Type B pancreatic cell (in vitro differentiated cells): ENCODE data around the gene COX5B. TPM values are rescaled to one million over a fixed set of nuclear protein-coding genes. Genes with fewer than 3 reads are reported as not detected.

Source experiments
- DNase-seq: peaks from one replicate; pipeline ENCODE4 v3.0.0; 2021; ENCODE audit warnings: mixed read lengths; ENCODE audit not compliant: unreplicated experiment; ENCODE audit errors: extremely low spot score
- H3K27ac Mint-ChIP-seq: 2 replicates; pipeline ENCODE4 v1.8.0; 2021; ENCODE audit warnings: mild to moderate bottlenecking, mixed read lengths
- H3K27me3 Mint-ChIP-seq: 2 replicates; pipeline ENCODE4 v1.8.0; 2021; ENCODE audit warnings: mixed read lengths
- H3K36me3 Mint-ChIP-seq: 2 replicates; pipeline ENCODE4 v1.8.0; 2021; ENCODE audit warnings: mixed read lengths
- H3K4me1 Mint-ChIP-seq: one replicate; pipeline ENCODE4 v1.8.0; 2021; ENCODE audit warnings: mixed read lengths; ENCODE audit not compliant: unreplicated experiment
- H3K4me3 Mint-ChIP-seq: 2 replicates; pipeline ENCODE4 v1.8.0; 2021; ENCODE audit warnings: mild to moderate bottlenecking, mixed read lengths
- H3K9me3 Mint-ChIP-seq: 2 replicates; pipeline ENCODE4 v1.8.0; 2021; ENCODE audit warnings: mixed read lengths
- total RNA-seq: library from RNA; stranded (reverse); gene quantifications from 2 replicates; pipeline ENCODE4 v1.2.1, GENCODE V29; 2021; ENCODE audit warnings: low replicate concordance
- TF ChIP-seq, protein P1 (sequence below): fragments of 200-600 bp; sonication (generic); conservative IDR thresholded peaks from 2 replicates; pipeline ENCODE4 v1.5.0; 2021; ENCODE audit warnings: antibody characterized with exemption, mild to moderate bottlenecking

Gene COX5B
- total RNA-seq, 1 donor from 2014 or later, result 244 TPM

DNA sequence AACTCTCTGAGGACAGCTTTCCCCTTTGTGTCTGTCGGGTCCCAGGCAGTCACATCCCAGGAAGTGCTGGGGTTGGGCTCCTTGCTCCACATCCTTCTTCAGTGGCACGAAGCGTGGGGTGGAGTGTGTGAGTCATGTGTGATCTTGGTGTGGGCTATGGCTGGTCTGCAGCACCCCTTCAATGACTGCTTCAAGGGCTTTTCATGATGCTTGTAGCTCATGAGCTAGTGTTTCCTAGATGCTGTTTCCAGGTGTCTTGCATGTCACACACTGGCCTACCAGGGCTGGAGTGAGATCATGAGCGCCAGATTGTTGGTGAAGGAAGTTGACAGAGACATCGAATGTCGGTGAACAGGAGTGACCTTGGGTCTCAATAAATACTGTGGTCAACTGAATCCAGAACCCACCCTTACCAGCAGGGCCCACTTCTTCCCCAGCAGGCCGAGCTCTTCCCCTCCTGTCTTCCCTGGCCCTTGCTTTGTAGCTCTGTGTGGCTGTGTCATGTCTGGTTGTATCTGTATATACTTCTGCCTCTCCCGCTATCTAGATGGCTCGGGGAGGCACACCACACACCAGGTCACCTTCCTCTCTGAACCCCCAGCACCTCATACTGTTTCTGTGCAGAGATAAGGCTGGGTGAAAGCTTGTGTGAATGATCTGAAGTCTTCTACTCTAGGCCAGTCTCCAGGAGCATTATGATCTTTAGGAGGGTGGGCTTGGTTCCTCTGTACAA is 27.5 kb downstream of the COX5B start:
- Mint-ChIP-seq H3K27me3 (no peaks in the 10 kb centered on the region), H3K4me1 (peaks cover 14% of the 10 kb centered on the region), H3K27ac (peak overlapping the region; percentile 73), H3K36me3 (peaks cover 3% of the 10 kb centered on the region), H3K9me3 (no peaks in the 10 kb centered on the region), H3K4me3 (no peak overlapping the region)
- TF ChIP-seq, protein P1, sequence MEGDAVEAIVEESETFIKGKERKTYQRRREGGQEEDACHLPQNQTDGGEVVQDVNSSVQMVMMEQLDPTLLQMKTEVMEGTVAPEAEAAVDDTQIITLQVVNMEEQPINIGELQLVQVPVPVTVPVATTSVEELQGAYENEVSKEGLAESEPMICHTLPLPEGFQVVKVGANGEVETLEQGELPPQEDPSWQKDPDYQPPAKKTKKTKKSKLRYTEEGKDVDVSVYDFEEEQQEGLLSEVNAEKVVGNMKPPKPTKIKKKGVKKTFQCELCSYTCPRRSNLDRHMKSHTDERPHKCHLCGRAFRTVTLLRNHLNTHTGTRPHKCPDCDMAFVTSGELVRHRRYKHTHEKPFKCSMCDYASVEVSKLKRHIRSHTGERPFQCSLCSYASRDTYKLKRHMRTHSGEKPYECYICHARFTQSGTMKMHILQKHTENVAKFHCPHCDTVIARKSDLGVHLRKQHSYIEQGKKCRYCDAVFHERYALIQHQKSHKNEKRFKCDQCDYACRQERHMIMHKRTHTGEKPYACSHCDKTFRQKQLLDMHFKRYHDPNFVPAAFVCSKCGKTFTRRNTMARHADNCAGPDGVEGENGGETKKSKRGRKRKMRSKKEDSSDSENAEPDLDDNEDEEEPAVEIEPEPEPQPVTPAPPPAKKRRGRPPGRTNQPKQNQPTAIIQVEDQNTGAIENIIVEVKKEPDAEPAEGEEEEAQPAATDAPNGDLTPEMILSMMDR, result no peak
- no peak for DNase-seq

DNA sequence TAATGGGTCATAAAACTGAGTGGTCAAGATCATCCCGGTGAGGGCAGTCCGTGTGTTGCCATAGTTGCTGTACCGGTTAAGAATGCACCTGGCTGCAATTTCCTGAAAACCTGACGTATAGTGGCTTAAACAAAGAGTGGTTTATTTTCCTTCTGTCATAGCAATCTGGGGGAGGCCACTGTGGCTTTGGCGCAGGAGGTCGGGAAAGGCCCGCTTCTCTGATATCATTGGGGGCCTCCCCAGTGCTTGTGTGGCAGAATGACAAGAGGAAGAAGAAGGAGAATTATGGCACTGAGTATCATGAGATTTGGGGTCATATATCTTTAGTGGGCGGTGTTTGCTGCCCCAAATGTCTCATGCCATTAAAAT is 28.0 kb downstream of the COX5B start:
- TF ChIP-seq, protein P1, result no peak
- no peaks in the 10 kb centered on the region for H3K27me3 Mint-ChIP-seq
- peaks cover 3% of the 10 kb centered on the region for H3K36me3 Mint-ChIP-seq
- peak overlapping the region; percentile 73 for H3K27ac Mint-ChIP-seq
- H3K9me3 Mint-ChIP-seq, result no peaks in the 10 kb centered on the region
- no peak for DNase-seq
- peaks cover 14% of the 10 kb centered on the region for H3K4me1 Mint-ChIP-seq
- H3K4me3 Mint-ChIP-seq, result no peak overlapping the region

DNA sequence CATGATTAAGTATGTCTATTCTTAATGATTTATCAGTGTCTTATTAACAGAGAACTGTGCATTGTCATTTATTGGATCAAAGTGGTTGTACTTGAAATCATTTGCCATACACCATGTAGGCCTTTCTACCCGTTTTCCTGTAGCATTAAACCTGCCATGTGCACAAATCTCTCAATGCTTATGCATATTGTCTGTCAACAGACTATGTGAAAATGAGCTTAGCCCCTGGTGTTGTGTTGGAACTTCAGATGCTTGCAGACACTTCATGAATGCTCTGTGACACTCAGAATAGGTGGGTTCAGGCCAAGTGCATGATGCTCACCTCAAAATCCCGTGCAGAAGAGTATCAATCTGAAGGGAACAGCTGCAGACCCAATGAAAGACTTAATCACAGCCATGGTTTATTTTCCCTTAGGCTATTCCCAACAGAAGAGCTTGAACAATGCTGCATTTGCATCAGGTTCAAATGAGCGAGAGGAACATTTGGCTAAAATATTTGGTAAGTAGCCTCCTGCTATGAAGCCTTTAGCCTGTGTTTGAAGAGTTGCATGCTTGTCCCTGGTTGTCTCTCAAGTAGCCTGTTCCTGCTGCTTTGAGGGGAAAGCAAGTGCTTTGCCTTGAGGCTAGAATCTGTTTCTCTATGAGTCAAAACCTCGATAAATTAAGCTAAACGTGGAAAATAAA is 29.7 kb downstream of the COX5B start:
- DNase-seq, result no peak
- H3K4me3 Mint-ChIP-seq, result no peak overlapping the region
- no peaks in the 10 kb centered on the region for H3K27me3 Mint-ChIP-seq
- H3K4me1 Mint-ChIP-seq, result peaks cover 14% of the 10 kb centered on the region
- no peaks in the 10 kb centered on the region for H3K9me3 Mint-ChIP-seq
- H3K36me3 Mint-ChIP-seq, result peaks cover 3% of the 10 kb centered on the region
- H3K27ac Mint-ChIP-seq, result no peak overlapping the region
- TF ChIP-seq, protein P1, result no peak

DNA sequence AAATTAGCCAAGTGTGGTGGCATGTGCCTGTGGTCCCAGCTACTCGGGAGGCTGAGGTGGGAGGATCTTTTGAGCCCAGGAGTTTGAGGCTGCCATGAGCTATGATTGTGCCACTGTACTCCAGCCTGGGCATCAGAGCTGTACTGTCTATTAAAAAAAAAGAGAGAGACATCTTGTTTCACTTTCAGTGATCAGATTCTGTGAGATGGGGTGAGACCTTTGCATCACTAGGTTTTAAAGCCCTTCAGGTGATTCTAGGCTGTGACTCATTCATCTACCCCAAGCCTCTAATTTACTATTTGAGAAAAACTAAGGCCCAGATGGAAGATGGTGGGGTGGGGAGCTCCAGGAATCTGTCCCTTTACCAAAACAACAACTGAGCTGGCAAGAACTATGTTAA is 30.8 kb downstream of the COX5B start:
- TF ChIP-seq, protein P1, result no peak
- Mint-ChIP-seq H3K27me3 (no peaks in the 10 kb centered on the region), H3K27ac (no peak overlapping the region), H3K4me3 (no peak overlapping the region), H3K36me3 (peaks cover 3% of the 10 kb centered on the region), H3K4me1 (peaks cover 14% of the 10 kb centered on the region), H3K9me3 (no peaks in the 10 kb centered on the region)
- no peak for DNase-seq

DNA sequence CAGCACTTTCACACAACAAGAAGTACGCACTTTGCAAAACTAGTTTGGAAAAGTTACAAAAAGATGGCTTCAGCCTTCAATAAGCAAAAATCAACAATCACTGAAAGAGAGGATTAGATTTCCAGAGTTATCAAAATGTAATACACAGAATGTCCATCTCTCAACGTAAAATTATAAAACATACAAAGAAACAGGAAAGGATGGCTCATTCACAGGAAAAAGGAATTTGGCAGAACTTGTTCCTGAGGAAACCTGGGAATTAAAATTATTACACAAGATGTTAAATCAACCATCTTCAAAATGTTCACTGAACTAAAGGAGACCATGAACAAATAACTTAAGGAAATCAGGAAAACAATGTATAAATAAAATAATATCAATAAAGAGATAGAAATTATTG is 31.6 kb downstream of the COX5B start:
- no peaks in the 10 kb centered on the region for H3K9me3 Mint-ChIP-seq
- peaks cover 3% of the 10 kb centered on the region for H3K36me3 Mint-ChIP-seq
- no peak overlapping the region for H3K4me3 Mint-ChIP-seq
- H3K4me1 Mint-ChIP-seq, result peaks cover 14% of the 10 kb centered on the region
- no peak for DNase-seq
- no peak overlapping the region for H3K27ac Mint-ChIP-seq
- no peaks in the 10 kb centered on the region for H3K27me3 Mint-ChIP-seq
- TF ChIP-seq, protein P1, result no peak
